CD14-positive monocyte (primary cell): ENCODE results near the gene ABCC4. TPM values are rescaled to one million over a fixed set of nuclear protein-coding genes. Genes with fewer than 3 reads are reported as not detected.

Experiments used
- DNase-seq, 3 donors: peaks; one replicate each; pipeline ENCODE4 v3.0.0-alpha.2; 2011 to 2022
- H2AFZ ChIP-seq: 2 replicates; pipeline ENCODE4 v1.6.0; 2012; ENCODE audit warnings: mild to moderate bottlenecking, low read depth, low read length, inconsistent platforms; ENCODE audit not compliant: insufficient read depth, poor library complexity, severe bottlenecking
- H3K27ac ChIP-seq, 2 donors: 1 replicate in 1 of 2; 2 replicates in 1 of 2; pipeline ENCODE4 v1.5.1; 2012 to 2013; ENCODE audit warnings: low read length in 2 of 2, control low read depth in 1 of 2, inconsistent platforms in 1 of 2, low read depth in 1 of 2, mild to moderate bottlenecking in 1 of 2
- H3K27me3 ChIP-seq, 2 donors: one replicate each; pipeline versions ENCODE4 v1.6.0 to v1.6.1; 2011 to 2013; ENCODE audit warnings: low read length in 2 of 2; ENCODE audit not compliant: control insufficient read depth in 2 of 2, insufficient read depth in 2 of 2
- H3K36me3 ChIP-seq, 2 donors: replicated peaks in 1 of 2; 1 replicate in 1 of 2; 2 replicates in 1 of 2; pipeline versions ENCODE4 v1.5.1 to v1.6.1; 2012 to 2013; ENCODE audit warnings: low read length in 2 of 2, control low read depth in 1 of 2, inconsistent platforms in 1 of 2, mild to moderate bottlenecking in 1 of 2; ENCODE audit not compliant: insufficient read depth in 2 of 2, control insufficient read depth in 1 of 2
- H3K4me1 ChIP-seq, 2 donors: 1 replicate in 1 of 2; 2 replicates in 1 of 2; pipeline versions ENCODE4 v1.5.1 to v1.6.1; 2012 to 2013; ENCODE audit warnings: low read length in 2 of 2, control low read depth in 1 of 2, inconsistent platforms in 1 of 2, mild to moderate bottlenecking in 1 of 2, moderate library complexity in 1 of 2; ENCODE audit not compliant: insufficient read depth in 2 of 2, control insufficient read depth in 1 of 2
- H3K4me2 ChIP-seq: replicated peaks from 2 replicates; pipeline ENCODE3; 2012; ENCODE audit warnings: low read length, moderate library complexity, mild to moderate bottlenecking; ENCODE audit not compliant: poor library complexity, severe bottlenecking; ENCODE audit errors: extremely low read depth
- H3K4me3 ChIP-seq, 3 experiments: fragments of 200-600 bp in 1 of 3; sonication (generic) in 1 of 3; replicated peaks in 1 of 3; 1 replicate in 2 of 3; 2 replicates in 1 of 3; pipeline ENCODE4 v1.5.1; 2011 to 2013; ENCODE audit warnings: low read length in 3 of 3, mild to moderate bottlenecking in 3 of 3, control low read depth in 2 of 3, low read depth in 2 of 3, inconsistent platforms in 1 of 3, moderate library complexity in 1 of 3
- H3K79me2 ChIP-seq: 2 replicates; pipeline ENCODE4 v1.6.0; 2012; ENCODE audit warnings: mild to moderate bottlenecking, control low read depth, inconsistent platforms, low read length, moderate library complexity; ENCODE audit not compliant: insufficient read depth
- H3K9ac ChIP-seq: 2 replicates; pipeline ENCODE4 v1.6.0; 2017; ENCODE audit warnings: low read length, mild to moderate bottlenecking; ENCODE audit not compliant: insufficient read depth, poor library complexity, severe bottlenecking
- H3K9me3 ChIP-seq, 2 donors: replicated peaks in 1 of 2; 1 replicate in 1 of 2; 2 replicates in 1 of 2; pipeline versions ENCODE4 v1.5.1 to v1.6.1; 2012 to 2013; ENCODE audit warnings: low read length in 2 of 2, control low read depth in 1 of 2; ENCODE audit not compliant: control insufficient read depth in 1 of 2, insufficient read depth in 1 of 2
- H4K20me1 ChIP-seq: 2 replicates; pipeline ENCODE4 v1.6.0; 2012; ENCODE audit warnings: mild to moderate bottlenecking, low read length, control low read depth, moderate library complexity; ENCODE audit not compliant: insufficient read depth
- H3K27ac Mint-ChIP-seq, 7 donors: one replicate each; pipeline ENCODE4 v1.8.0; 2020; ENCODE audit warnings: mild to moderate bottlenecking in 7 of 7, mixed read lengths in 7 of 7, moderate library complexity in 6 of 7, inconsistent platforms in 2 of 7
- H3K27me3 Mint-ChIP-seq, 3 donors: one replicate each; pipeline ENCODE4 v1.8.0; 2021 to 2022; ENCODE audit warnings: low read depth in 3 of 3, mild to moderate bottlenecking in 3 of 3, mixed read lengths in 3 of 3, moderate library complexity in 3 of 3, inconsistent platforms in 1 of 3
- H3K36me3 Mint-ChIP-seq, 2 donors: one replicate each; pipeline ENCODE4 v1.8.0; 2020; ENCODE audit warnings: mixed read lengths in 2 of 2, inconsistent platforms in 1 of 2, mild to moderate bottlenecking in 1 of 2
- H3K4me1 Mint-ChIP-seq: one replicate; pipeline ENCODE4 v1.8.0; 2020; ENCODE audit warnings: mild to moderate bottlenecking, mixed read lengths
- H3K4me3 Mint-ChIP-seq, 2 donors: one replicate each; pipeline ENCODE4 v1.8.0; 2020; ENCODE audit warnings: mild to moderate bottlenecking in 2 of 2, mixed read lengths in 2 of 2, moderate library complexity in 1 of 2
- H3K9me3 Mint-ChIP-seq, 7 donors: one replicate each; pipeline ENCODE4 v1.8.0; 2020 to 2022; ENCODE audit warnings: mixed read lengths in 7 of 7, mild to moderate bottlenecking in 6 of 7, moderate library complexity in 6 of 7, inconsistent platforms in 2 of 7
- CTCF ChIP-seq: fragments of 200-600 bp; IDR thresholded peaks from one replicate; pipeline ENCODE4 v1.8.0; 2022; ENCODE audit warnings: antibody characterized with exemption, mild to moderate bottlenecking
- WGBS: methylation state at CpG from one replicate; pipeline ENCODE4 v1.1.5; 2013; ENCODE audit warnings: missing lambda C conversion rate; ENCODE audit not compliant: insufficient coverage; 5-methylcytosine and 5-hydroxymethylcytosine counted together
- intact Hi-C, 2 donors: fragments of 100-400 bp; cut with micrococcal nuclease; formaldehyde crosslinking; loops; one replicate each; pipeline versions ENCODE4 v1.15.0 to v1.15.1; 2023
- polyA plus RNA-seq, 3 donors: library from polyadenylated mRNA; depleted of rRNA in 1 of 3; unstranded in 2 of 3; stranded (reverse) in 1 of 3; fragments of 300-500 nt in 2 of 3; fragments of >200 nt in 1 of 3; fragmentation: Illumina TruSeq in 2 of 3; gene quantifications; 1 replicate in 2 of 3; 2 replicates in 1 of 3; pipeline ENCODE4 v1.2.3, GENCODE V29; 2012 to 2021

ABCC4 gene
- polyA plus RNA-seq, 3 donors, result 0.96 to 2.5 (median 1.7) TPM

GRCh38 chr13:95039415-95039814 is 261.8 kb downstream of the ABCC4 start:
- H3K27ac Mint-ChIP-seq, result no peak overlapping the region

DNA sequence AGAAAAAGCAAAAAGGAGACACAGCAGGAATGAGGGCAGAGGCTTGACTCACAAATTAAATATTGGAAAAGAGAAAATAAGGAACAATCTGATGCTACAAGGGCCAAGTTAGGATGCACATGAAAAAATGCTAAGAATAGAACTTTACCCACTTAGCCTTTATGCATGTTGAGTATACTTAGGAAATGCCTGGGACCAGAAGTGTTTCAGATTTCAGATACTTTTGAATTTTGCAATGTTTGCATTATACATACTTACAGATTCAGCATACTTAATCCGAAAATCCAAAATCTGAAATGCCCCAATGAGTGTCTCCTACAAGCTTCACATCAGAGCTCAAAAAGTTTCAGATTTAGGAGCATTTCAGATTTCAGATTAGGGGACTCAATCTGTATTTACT is 262.3 kb downstream of the ABCC4 start:
- Histone ChIP-seq H2AFZ (no peak overlapping the region), H4K20me1 (no peaks in the 10 kb centered on the region), H3K9me3 (no peaks in the 10 kb centered on the region), H3K4me2 (no peak overlapping the region), H3K79me2 (no peaks in the 10 kb centered on the region), H3K4me3 (no peak overlapping the region), H3K27ac (no peak overlapping the region), H3K27me3 (no peaks in the 10 kb centered on the region), H3K4me1 (no peaks in the 10 kb centered on the region), H3K9ac (no peak overlapping the region), H3K36me3 (no peaks in the 10 kb centered on the region)
- TF ChIP-seq CTCF, result no peak
- H3K36me3 Mint-ChIP-seq, result peaks cover 18 to 20% of the 10 kb centered on the region in 2 donors
- H3K27me3 Mint-ChIP-seq, result peaks cover 0 to 1% (median 0%) of the 10 kb centered on the region in 3 donors
- 100% methylated on average over 1 of the region's 1 CpG for WGBS
- H3K4me3 Mint-ChIP-seq, result no peak overlapping the region
- no peaks in the 10 kb centered on the region for H3K4me1 Mint-ChIP-seq
- H3K27ac Mint-ChIP-seq, result peak overlapping the region in 1 of 7 donors; percentile 28
- no peak for DNase-seq
- peaks cover 0 to 4% (median 0%) of the 10 kb centered on the region in 7 donors for H3K9me3 Mint-ChIP-seq
- intact Hi-C loops, result no loop called here

More at GRCh38 chr13:95039415-95039814, 261.8 kb downstream of the ABCC4 start:
- Histone ChIP-seq H3K27ac (no peak overlapping the region), H3K4me2 (no peak overlapping the region), H4K20me1 (no peaks in the 10 kb centered on the region), H3K9ac (no peak overlapping the region), H3K79me2 (no peaks in the 10 kb centered on the region), H3K36me3 (no peaks in the 10 kb centered on the region), H3K4me3 (no peak overlapping the region), H3K4me1 (no peaks in the 10 kb centered on the region), H2AFZ (no peak overlapping the region), H3K27me3 (no peaks in the 10 kb centered on the region), H3K9me3 (no peaks in the 10 kb centered on the region)
- intact Hi-C loops, result no loop called here
- no peak for DNase-seq
- Mint-ChIP-seq H3K9me3 (peaks cover 0 to 4% (median 0%) of the 10 kb centered on the region in 7 donors), H3K27me3 (peaks cover 0 to 1% (median 0%) of the 10 kb centered on the region in 3 donors), H3K4me3 (no peak overlapping the region), H3K36me3 (peaks cover 15 to 16% of the 10 kb centered on the region in 2 donors), H3K4me1 (no peaks in the 10 kb centered on the region)
- TF ChIP-seq CTCF, result no peak
- 88% methylated on average over 1 of the region's 2 CpGs for WGBS
